Femur (tissue), 1 donor: Measurements from ENCODE around the gene TCP1.
"Not testable (repeated sequence)": the region's sequence is repeated elsewhere in the genome, so short reads cannot be mapped to it uniquely, and the experiment has no call there.

Experiments
- DNase-seq: peaks from one replicate; pipeline ENCODE4 v3.0.0-alpha.2; 2017

TCP1 gene

GRCh38 chr6:159789377-159790148 lies at the start of gene TCP1:
Gene TCP1 (minus strand): TSS chr6:159789602. CDS start chr6:159789468, 134 bp downstream.
- DNase-seq: peak; percentile 100

DNA sequence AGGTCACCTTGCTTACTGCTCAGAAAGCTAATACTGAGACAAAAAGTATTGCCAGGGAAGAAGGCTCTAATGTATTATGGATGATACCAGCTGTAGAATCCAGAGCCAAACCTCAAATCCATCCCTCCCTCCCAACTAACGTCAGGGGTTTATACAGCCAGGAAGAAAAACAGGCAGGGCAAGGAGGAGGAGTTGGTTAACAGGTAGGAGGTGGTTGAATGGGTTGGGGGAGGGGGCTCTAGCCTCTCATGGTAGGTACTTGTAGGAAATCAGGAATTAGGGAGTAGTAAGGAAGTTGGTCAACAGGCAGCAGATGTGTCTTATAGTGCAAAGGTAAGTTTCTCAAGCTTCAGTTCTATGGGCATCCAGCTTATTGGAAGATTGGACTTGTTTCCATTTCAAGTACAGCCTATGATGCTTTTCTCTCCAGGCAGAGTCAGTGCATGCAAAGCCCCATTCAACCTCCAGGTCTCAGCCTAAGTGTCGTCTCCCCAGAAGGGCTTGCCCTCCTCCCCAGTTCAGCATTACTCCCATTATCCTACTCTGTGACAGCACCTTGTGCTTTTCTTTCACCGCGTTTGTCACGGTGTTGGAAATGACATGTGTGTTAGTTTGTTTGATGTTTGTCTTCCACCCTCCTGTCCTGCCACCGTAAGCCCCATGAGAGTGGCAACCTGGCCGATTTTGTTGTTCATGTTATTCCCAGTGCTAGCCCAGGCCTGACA lies 48.8 kb upstream of the TCP1 start:
- DNase-seq: no peak

GRCh38 chr6:159837511-159837910 lies 48.1 kb upstream of the TCP1 start:
- DNase-seq: no peak

GRCh38 chr6:159836718-159837490 lies 47.5 kb upstream of the TCP1 start:
- no peak for DNase-seq

DNA sequence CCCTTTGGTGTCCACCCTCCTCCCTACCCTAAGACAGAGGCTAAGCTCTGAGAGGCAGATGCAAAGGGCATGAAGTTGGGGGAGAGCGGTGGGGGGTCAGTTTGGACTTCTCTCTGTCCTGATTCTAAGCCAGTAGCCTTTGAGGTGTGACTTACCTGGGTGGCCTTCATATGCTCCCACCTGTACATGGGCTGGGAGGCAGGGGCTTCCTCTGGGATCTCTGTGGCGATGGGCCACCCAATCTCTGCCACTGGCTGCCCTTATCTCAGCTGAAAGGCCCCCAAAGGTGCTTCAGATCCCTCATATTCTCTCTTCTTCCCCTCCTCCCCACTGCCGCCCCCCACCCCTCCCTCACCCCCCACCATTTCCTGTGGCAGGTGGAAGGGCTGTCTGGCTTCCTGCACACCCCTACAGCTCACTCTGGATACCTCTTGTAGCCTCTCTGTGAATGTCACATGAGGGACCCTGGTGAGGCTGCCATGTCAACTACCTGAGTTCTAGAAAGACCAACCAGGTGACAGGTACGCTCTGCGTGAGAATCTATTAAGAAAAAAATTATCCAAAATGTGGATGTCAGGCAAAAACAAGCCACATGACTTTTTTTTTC lies 44.7 kb upstream of the TCP1 start:
- no peak for DNase-seq

GRCh38 chr6:159833556-159833955 lies 44.2 kb upstream of the TCP1 start:
- no peak for DNase-seq

DNA sequence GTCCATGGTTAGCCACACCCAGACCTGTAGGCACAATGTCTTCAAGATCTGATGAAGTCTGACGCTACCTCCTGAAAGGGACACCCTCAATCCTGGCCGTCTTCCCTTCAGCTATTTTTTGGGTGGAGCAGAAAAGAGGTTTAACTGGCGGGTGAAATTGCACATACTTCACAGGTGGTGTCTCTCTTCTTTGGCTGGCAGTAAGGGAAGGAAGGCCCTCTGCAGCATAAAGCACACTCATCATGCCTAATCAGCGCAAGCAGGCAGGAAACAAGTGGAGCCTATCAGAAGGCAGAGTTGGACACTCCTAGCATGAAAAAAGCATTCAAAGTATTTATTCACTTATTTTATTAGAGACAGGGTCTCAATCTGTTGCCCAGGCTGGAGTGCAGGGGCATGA lies 43.5 kb upstream of the TCP1 start:
- no peak for DNase-seq

GRCh38 chr6:159831373-159831679 lies 41.9 kb upstream of the TCP1 start:
- no peak for DNase-seq

GRCh38 chr6:159830501-159831372 lies 41.3 kb upstream of the TCP1 start:
- DNase-seq: no peak

DNA sequence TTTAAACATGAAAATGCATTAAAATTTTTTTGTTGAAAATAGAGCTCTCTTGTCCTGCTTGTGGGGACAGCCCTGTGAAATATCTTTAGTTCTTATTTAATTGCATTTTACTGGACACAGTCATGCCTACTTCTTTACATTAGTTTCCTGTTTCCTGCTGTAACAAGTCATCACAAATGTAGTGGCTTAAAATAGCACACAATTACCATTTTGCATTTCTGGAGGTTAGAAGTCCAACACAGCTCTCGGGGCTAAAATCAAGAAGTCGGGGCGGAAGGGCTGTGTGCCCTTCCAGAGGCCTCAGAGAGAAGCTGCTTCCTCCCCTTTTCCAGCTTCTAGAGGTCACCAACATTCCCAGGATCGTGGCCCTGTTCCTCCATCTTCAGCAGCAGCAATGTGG lies 40.1 kb upstream of the TCP1 start:
- no peak for DNase-seq

GRCh38 chr6:159828074-159828473 lies 38.7 kb upstream of the TCP1 start:
- DNase-seq: no peak

- DNase-seq: no peak
Measured at GRCh38 chr6:159826968-159827647, 37.7 kb upstream of the TCP1 start.

DNA sequence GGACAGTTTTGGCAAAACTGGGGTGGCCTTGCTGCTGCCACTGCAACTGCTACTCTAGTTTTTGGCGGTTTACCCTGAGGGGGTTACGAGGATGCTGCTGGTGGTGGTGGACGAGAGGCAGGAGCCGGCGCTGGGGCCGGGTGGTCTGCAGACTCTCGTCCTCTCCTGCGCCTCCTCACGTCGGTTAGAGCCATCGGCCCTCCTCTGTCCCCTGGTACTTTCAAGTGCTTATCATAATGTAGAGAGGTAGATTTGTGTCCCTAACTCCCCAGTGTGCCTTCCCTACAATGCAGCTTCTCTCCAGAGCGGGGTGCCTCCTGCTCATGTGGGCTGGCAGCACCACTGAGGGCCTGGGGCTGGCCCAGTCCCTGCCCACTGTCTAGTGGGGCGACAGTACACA lies 36.6 kb upstream of the TCP1 start:
- no peak for DNase-seq

DNA sequence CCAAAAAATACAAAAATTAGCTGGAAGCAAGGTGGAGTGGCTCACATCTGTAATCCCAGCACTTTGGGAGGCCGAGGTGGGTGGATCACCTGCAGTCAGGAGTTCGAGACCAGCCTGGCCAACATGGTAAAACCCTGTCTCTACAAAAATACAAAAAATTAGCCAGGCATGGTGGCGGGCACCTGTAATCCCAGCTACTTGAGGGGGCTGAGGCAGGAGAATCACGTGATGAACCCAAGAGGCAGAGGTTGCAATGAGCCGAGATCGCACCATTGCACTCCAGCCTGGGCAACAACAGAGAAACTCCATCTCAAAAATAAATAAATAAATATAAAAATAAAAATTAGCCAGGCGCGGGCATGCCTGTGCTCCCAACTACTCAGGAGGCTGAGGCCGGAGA lies 35.3 kb upstream of the TCP1 start:
- DNase-seq: not testable (repeated sequence)

- no peak for DNase-seq
Measured at GRCh38 chr6:159823953-159824352, 34.6 kb upstream of the TCP1 start.

DNA sequence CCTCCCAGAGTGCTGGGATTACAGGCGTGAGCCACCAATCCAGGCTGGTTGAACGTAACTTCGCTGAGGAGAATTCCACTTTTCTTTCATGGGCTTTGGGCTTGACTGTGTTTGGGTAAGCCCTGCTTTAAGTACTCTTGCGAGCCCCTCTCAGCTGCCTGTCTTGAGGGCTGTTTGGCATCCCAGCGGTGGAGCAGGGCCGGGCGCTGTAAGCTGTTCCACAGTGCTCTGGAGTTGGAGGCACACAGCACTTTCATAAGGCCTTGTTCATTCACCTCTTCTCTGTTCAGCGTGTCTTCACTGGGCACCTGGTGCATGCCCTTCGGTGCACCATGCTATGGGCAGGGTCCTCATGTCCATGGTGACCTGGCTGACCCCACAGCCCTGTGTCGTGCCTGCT lies 32.3 kb upstream of the TCP1 start:
- DNase-seq: no peak

DNA sequence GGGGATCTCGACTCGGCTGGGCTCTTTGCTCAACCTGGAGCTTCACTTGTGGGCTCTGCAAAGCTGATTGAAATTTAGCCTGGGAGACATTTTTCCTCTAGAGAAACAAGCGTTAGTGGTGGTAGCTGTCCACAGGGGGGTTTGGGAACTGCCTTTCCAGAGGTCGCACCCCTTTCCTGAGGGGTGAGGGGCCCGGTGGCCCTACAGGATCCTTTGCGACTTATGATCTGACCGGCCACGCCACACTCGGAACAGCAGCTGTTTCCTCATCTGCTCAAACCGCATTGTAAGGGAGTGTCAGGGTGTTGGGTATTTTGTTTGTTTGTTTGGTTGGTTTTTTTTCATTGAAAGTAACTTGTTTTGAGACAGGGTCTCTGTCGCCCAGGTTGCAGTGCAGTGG lies 31.7 kb upstream of the TCP1 start:
- no peak for DNase-seq

- DNase-seq: peak; percentile 41
Measured at GRCh38 chr6:159819932-159820640, 30.7 kb upstream of the TCP1 start.

DNA sequence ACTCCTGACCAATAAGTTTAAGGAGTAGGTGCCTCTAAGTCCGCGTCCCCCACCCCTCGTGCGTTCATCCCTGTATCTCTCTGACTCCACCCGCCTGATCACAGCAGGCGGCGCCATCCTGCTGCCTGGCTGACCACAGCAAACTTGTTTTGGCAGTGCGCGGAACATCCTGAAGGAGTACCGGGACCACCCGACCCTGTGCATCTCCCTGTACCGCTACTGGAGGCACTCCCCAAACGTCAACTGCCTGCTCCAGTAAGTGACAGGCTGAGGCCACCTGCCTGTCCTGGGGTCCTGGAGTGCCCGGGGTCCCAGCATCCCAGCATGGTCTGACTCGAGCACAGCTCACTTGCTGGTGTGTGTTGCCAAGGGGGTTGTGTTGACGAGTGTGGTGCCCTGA lies 29.7 kb upstream of the TCP1 start:
- DNase-seq: no peak

DNA sequence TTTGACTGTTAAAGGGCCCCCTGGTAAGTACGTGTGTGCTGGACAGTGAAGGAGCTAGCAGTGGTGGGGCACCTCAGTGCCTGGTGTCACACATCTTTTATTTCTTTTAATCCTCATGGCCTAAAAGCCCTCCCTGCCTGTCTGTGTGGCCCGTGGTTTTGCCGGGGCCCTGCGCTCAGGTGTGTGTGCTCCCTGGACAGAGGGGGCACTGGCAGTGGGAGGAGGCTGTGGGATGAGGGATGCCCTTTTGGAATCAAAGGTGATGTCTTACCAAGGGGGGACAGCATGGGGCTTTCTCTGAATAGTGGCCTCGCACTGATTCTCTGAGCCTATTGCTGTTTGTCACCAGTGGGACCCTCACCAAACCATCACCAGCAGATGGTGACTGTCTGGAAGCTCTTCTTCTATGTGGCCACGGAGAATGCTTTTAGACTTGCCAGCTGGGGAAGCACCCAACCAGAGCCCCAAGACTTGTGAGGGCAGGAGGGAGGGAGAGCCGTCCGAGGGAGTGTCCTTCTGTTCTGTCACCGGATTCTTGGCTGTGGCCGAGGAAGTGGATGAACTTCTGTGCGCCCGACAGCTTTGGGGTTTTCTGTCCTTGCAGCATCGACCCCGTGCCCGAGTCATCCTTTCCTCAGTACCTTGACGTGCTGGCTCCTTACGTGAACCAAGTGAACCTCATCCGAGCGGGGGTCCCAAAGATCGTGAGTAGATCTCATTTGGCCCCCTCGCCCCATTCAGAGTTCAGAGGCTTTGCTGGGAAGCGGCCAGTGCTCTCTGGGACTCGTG lies 28.7 kb upstream of the TCP1 start:
- no peak for DNase-seq
